Type B pancreatic cell (in vitro differentiated cells): ENCODE data around the gene GLUD2. TPM values are rescaled to one million over a fixed set of nuclear protein-coding genes. Genes with fewer than 3 reads are reported as not detected.

ENCODE experiments used
- DNase-seq: peaks from one replicate; pipeline ENCODE4 v3.0.0; 2021; ENCODE audit warnings: mixed read lengths; ENCODE audit not compliant: unreplicated experiment; ENCODE audit errors: extremely low spot score
- H3K27ac Mint-ChIP-seq: 2 replicates; pipeline ENCODE4 v1.8.0; 2021; ENCODE audit warnings: mild to moderate bottlenecking, mixed read lengths
- H3K27me3 Mint-ChIP-seq: 2 replicates; pipeline ENCODE4 v1.8.0; 2021; ENCODE audit warnings: mixed read lengths
- H3K36me3 Mint-ChIP-seq: 2 replicates; pipeline ENCODE4 v1.8.0; 2021; ENCODE audit warnings: mixed read lengths
- H3K4me1 Mint-ChIP-seq: one replicate; pipeline ENCODE4 v1.8.0; 2021; ENCODE audit warnings: mixed read lengths; ENCODE audit not compliant: unreplicated experiment
- H3K4me3 Mint-ChIP-seq: 2 replicates; pipeline ENCODE4 v1.8.0; 2021; ENCODE audit warnings: mild to moderate bottlenecking, mixed read lengths
- H3K9me3 Mint-ChIP-seq: 2 replicates; pipeline ENCODE4 v1.8.0; 2021; ENCODE audit warnings: mixed read lengths
- CTCF ChIP-seq: fragments of 200-600 bp; sonication (generic); conservative IDR thresholded peaks from 2 replicates; pipeline ENCODE4 v1.5.0; 2021; ENCODE audit warnings: antibody characterized with exemption, mild to moderate bottlenecking
- total RNA-seq: library from RNA; stranded (reverse); gene quantifications from 2 replicates; pipeline ENCODE4 v1.2.1, GENCODE V29; 2021; ENCODE audit warnings: low replicate concordance

GLUD2 gene
- total RNA-seq, 1 donor from 2014 or later = 5.8 TPM

- no peak overlapping the region for H3K27ac Mint-ChIP-seq
- no peaks in the 10 kb centered on the region for H3K36me3 Mint-ChIP-seq
- H3K4me1 Mint-ChIP-seq = no peaks in the 10 kb centered on the region
- no peak for DNase-seq
- H3K9me3 Mint-ChIP-seq = peaks cover 6% of the 10 kb centered on the region
- TF ChIP-seq CTCF = no peak
- no peaks in the 10 kb centered on the region for H3K27me3 Mint-ChIP-seq
- no peak overlapping the region for H3K4me3 Mint-ChIP-seq
Measured at GRCh38 chrX:121010218-121010617, 37.2 kb upstream of the GLUD2 start.

- Mint-ChIP-seq H3K27ac (no peak overlapping the region), H3K4me3 (no peak overlapping the region), H3K27me3 (no peaks in the 10 kb centered on the region), H3K9me3 (peaks cover 6% of the 10 kb centered on the region), H3K36me3 (no peaks in the 10 kb centered on the region), H3K4me1 (no peaks in the 10 kb centered on the region)
- TF ChIP-seq CTCF = no peak
- no peak for DNase-seq
Measured at GRCh38 chrX:121011254-121011653, 36.2 kb upstream of the GLUD2 start.

GRCh38 chrX:121013897-121014455 lies 33.4 kb upstream of the GLUD2 start:
- TF ChIP-seq CTCF = no peak
- Mint-ChIP-seq H3K27ac (no peak overlapping the region), H3K27me3 (no peaks in the 10 kb centered on the region), H3K4me3 (no peak overlapping the region), H3K9me3 (peaks cover 6% of the 10 kb centered on the region), H3K4me1 (no peaks in the 10 kb centered on the region), H3K36me3 (no peaks in the 10 kb centered on the region)
- no peak for DNase-seq

GRCh38 chrX:121014826-121015225 lies 32.6 kb upstream of the GLUD2 start:
- no peak overlapping the region for H3K4me3 Mint-ChIP-seq
- no peak for DNase-seq
- no peaks in the 10 kb centered on the region for H3K27me3 Mint-ChIP-seq
- no peaks in the 10 kb centered on the region for H3K36me3 Mint-ChIP-seq
- no peak overlapping the region for H3K27ac Mint-ChIP-seq
- H3K9me3 Mint-ChIP-seq = peaks cover 6% of the 10 kb centered on the region
- TF ChIP-seq CTCF = no peak
- no peaks in the 10 kb centered on the region for H3K4me1 Mint-ChIP-seq

- Mint-ChIP-seq H3K4me3 (no peak overlapping the region), H3K9me3 (peaks cover 5% of the 10 kb centered on the region), H3K4me1 (no peaks in the 10 kb centered on the region), H3K36me3 (no peaks in the 10 kb centered on the region), H3K27me3 (no peaks in the 10 kb centered on the region), H3K27ac (no peak overlapping the region)
- TF ChIP-seq CTCF = no peak
- DNase-seq = no peak
Measured at GRCh38 chrX:121028419-121028818, 19.0 kb upstream of the GLUD2 start.

- no peak for DNase-seq
- Mint-ChIP-seq H3K36me3 (no peaks in the 10 kb centered on the region), H3K27me3 (no peaks in the 10 kb centered on the region), H3K4me1 (no peaks in the 10 kb centered on the region), H3K9me3 (peaks cover 3% of the 10 kb centered on the region), H3K27ac (no peak overlapping the region), H3K4me3 (no peak overlapping the region)
- TF ChIP-seq CTCF = no peak
Measured at GRCh38 chrX:121030083-121030482, 17.3 kb upstream of the GLUD2 start.
